ENCODE data around the gene DUSP3.

DNA sequence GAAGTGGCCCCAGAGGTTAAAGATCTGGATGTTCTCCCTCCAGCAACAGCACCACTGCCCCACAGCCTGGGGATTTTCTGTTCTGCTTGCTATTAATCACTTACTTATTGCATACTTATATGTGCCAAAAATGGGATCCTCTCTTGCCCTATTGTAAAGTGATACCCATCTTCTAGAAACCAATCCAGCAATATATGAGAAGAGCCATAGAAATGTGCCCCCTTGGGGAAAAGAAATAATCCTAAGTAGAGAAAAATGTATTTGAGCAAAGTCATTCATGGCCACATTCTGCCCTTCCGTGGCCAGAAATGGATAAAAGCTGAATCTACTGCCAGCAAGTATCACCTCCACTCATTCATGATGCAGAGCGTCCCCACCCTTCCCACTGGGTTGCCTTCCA lies 41.1 kb downstream of the DUSP3 start:
- TF ChIP-seq, protein P1, sequence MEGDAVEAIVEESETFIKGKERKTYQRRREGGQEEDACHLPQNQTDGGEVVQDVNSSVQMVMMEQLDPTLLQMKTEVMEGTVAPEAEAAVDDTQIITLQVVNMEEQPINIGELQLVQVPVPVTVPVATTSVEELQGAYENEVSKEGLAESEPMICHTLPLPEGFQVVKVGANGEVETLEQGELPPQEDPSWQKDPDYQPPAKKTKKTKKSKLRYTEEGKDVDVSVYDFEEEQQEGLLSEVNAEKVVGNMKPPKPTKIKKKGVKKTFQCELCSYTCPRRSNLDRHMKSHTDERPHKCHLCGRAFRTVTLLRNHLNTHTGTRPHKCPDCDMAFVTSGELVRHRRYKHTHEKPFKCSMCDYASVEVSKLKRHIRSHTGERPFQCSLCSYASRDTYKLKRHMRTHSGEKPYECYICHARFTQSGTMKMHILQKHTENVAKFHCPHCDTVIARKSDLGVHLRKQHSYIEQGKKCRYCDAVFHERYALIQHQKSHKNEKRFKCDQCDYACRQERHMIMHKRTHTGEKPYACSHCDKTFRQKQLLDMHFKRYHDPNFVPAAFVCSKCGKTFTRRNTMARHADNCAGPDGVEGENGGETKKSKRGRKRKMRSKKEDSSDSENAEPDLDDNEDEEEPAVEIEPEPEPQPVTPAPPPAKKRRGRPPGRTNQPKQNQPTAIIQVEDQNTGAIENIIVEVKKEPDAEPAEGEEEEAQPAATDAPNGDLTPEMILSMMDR (IDR thresholded peaks at IDR 0.05): no peak
- TF ChIP-seq POLR2A (IDR thresholded peaks at IDR 0.05): no peak

Data from right lobe of liver (tissue), 4 donors.